Cerebellar nuclear complex (tissue), 1 donor: Measurements from ENCODE around the gene UQCRQ.
"Not testable (repeated sequence)": the region's sequence is repeated elsewhere in the genome, so short reads cannot be mapped to it uniquely, and the experiment has no call there.

Source experiments
- DNase-seq, 2 experiments: peaks; one replicate each; lab custom pipeline; 2025; lab: John Stamatoyannopoulos, UW

The UQCRQ gene

GRCh38 chr5:132832612-132833011 lies 33.8 kb upstream of the UQCRQ start:
- no peak for DNase-seq

DNA sequence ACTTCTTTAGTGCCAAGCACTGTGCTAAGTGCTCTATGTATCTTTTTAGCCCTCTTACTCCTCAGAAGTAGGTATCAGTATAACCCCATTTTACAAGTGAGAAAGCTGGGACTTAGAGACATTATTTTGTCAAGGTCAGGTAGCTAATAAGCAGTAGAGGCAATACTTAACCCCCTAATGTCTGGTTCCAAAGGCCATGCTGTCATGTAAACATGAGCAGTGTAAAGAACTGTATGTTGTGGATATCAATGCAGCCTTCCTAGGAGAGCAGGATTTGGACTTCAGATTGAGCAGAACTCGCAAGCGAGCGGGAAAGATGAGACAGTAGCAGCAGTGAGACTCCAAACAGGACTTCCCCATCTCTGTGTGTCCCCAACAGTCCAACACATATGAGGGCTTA lies 32.4 kb upstream of the UQCRQ start:
- DNase-seq, result no peak

DNA sequence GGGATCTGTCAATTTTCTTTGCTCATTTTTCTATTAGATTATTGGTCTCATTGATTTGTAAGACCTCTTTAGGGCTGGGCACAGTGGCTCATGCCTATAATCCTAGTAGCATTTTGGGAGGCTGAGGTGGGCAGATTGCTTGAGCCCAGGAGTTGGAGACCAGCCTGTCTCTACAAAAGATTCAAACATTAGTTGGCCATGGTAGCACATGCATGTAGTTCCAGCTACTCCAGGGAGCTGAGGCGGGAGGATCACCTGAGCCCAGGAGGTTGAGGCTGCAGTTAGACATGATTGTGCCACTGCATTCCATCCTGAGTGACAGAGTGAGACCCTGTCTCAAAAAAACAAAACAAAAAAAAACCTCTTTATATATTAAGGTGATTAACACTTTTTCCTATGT lies 29.6 kb upstream of the UQCRQ start:
- DNase-seq, result no peak

- no peak for DNase-seq
These were observed 28.6 kb upstream of the UQCRQ start for GRCh38 chr5:132837868-132838267.

DNA sequence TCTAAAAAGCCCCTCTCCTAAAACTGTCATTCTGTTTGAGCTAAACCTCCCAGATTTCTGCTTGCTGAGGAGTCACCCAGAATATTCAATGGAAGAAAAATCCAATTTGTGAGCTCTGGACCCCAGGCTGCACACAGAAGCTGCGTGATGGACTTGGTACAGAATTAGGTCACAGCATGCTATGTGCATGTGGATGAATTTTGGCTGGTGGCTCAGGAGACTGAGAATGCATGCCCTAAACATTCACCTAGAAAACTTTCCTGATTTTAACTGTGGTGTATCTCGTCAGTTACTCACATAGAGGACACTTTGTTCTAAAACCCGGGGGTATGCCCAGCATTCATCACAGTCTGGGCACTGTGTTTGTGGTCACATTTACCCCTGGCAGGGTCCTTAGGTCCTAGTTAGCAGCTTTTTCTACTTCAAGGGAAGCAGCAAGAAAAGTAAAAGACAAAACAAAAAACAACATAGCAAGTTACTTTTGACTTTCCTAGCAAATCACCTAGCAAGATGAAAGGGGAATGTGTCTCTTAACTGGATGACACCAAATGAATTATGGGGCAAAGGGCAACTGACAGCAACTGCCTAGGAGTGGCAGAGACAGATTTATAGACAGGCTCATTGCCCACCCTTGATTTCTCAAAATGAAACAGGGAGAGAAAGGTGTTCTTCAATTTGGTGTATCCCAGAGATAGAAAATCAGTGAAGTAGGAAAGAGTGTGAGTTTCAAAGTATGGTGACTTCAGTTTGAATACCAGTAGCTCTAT lies 27.7 kb upstream of the UQCRQ start:
- DNase-seq, result no peak

DNA sequence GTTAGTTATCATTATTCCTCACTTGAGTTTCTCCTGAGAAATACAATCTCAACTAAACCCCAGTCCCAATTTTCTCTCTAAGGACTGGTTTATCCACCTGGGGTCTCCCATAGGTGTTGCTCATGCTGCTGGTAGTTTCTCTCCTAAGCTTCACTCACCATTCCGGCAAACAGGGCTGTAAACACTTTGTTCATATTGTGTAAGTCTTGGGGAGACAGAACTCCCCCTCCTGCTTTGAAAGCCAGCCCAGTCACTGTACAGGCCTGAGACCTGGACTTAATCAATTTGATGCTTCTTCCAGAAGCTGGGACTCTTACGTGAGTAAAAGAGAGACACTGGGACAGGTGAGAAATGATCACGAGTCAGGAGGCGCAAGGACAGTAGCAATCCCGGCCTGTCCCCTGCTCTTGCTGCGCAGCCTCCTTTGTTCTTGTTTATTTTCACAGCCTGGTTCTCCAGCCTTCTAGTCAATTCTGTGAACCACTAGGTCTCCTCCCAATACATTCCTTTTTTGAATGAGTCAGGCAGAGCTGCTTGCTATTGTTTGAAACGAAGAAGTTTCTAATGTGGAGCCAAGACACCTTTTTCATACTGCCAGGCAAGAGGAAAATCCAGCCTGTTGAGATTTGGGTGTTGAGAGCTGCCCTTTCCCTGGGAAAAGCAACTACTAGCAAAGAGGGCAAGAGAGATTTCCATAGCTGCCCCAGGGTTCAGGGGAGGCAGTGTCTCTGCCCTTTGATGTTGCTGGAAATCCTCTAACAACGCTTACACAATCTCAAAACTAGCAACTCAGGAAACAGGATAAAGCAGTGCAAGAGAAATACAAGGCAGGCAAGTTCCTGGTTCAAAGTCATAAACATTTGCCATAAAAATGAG lies 26.8 kb upstream of the UQCRQ start:
- no peak for DNase-seq

DNA sequence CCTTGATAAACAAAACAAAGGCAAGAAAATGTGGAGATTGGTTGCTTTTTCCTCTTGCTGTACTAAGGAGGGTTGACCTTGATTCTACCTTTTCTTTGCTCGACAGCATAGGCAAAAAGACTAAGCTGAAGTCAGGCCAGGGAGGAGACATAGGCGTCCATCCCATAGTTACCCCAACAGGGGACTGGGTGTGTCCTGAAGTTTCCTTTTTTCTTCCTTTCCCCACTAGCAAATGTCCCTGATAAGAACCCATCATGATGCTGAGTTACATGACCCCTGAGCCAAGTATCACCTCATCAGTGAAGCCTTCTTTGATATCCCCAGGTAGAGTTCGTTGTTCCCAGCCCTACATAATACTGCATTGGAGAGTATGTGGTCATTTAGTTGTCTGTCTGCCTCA lies 26.1 kb upstream of the UQCRQ start:
- no peak for DNase-seq

- no peak for DNase-seq
These were observed 25.5 kb upstream of the UQCRQ start for GRCh38 chr5:132840896-132841295.

GRCh38 chr5:132841305-132841704 lies 25.1 kb upstream of the UQCRQ start:
- no peak for DNase-seq

GRCh38 chr5:132848270-132848669 lies 18.2 kb upstream of the UQCRQ start:
- no peak for DNase-seq

DNA sequence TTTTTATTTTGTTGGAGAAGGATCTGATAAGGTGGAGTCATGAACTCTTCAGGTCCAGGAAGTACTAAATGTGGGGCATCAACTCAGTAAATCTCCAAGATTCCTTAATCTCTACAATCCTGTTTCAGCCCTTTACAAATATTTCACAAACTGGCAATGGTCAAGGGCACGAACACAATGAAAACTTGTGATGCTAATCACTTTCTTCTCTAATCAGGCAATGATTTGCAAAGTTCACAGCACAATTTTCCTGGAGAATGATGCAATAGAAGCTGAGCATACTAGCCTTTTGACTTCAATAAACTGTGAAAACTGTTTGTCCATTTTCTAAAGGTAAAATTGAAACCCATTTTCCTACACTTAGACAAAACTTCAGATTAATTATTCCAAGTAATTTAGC lies 17.1 kb upstream of the UQCRQ start:
- DNase-seq, result no peak

GRCh38 chr5:132850066-132850465 lies 16.4 kb upstream of the UQCRQ start:
- DNase-seq, result no peak

DNA sequence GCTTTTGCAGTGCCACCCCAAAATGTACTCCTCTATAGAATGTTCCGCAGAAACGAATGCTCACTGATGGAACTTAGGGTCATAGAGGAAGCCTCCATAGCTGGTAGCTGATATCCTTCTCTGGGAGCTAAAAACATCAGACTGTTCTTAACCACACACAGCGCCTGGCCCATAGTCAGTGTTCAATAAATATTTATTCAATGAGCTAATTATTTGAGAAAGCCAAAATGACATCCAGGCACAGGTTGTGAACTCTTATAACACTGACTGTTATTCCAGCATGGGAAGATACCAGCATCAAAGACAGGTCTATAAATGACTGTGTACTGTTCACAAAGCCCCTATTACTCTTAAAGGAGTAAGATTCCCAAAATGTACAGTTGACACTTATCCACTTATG lies 13.1 kb upstream of the UQCRQ start:
- no peak for DNase-seq

DNA sequence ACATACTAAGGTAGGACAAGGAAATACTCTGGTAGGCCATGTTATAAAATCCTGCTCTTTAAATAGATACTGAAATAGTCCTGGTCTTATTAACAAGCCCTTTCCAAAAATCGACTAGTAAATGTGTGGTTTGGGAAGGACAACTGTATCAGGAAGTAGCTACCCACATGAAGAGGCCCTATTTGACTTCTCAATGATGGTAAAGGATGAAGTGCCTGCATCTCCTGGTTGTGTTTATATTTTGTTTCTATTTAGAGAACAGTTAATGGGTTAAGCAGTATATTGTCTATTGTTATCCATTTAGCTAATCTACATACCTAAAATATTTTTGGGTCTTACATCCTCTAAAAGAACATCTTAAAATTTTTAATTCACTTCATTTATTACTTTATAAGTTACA lies 12.7 kb upstream of the UQCRQ start:
- DNase-seq, result no peak

DNA sequence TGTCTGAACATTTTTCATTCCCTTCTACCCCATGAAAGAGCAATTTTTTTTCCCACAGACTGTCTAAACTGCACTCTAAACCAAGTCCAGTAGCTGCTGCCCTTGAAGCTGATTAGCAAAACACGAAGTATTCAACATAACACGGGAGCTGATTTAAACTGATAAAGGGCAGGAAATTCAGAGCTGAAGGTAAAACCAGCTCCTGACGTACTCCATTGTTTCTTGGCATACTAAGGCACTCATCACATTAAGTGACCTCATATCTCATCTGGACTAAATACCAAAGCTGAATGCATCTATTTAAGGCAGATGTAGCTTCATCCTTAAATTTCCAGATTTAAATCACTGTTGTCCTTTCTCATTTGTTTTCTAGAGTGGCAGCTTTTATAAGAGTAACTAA lies 12.1 kb upstream of the UQCRQ start:
- no peak for DNase-seq

GRCh38 chr5:132854992-132855391 lies 11.4 kb upstream of the UQCRQ start:
- not testable (repeated sequence) for DNase-seq

- DNase-seq, result no peak
These were observed 10.4 kb upstream of the UQCRQ start for GRCh38 chr5:132856011-132856410.

- no peak for DNase-seq
These were observed 6.5 kb upstream of the UQCRQ start for GRCh38 chr5:132859889-132860437.

- no peak for DNase-seq
These were observed 5.7 kb upstream of the UQCRQ start for GRCh38 chr5:132860742-132861141.

- no peak for DNase-seq
These were observed 637 bp upstream of the UQCRQ start for GRCh38 chr5:132865668-132866341.

DNA sequence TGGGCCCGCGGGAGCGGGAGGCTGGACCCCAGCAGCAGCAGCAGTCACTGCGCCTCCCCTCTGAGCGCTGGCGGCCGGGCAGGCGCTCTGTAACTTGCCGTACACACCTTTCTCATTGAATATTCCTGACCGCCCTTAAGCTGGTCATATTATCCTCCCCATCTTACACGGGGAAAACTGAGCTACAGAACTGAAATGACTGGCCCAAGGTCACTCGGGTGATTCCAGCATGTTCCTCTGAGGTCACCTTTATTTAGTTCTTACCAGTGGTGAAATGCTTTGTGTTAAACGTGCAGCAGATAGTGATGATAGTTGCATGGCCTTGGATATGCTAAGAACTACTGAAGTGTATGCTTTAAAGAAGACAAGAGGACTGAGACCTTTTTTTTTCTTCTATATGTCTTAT lies 607 bp downstream of the UQCRQ start:
- no peak for DNase-seq

DNA sequence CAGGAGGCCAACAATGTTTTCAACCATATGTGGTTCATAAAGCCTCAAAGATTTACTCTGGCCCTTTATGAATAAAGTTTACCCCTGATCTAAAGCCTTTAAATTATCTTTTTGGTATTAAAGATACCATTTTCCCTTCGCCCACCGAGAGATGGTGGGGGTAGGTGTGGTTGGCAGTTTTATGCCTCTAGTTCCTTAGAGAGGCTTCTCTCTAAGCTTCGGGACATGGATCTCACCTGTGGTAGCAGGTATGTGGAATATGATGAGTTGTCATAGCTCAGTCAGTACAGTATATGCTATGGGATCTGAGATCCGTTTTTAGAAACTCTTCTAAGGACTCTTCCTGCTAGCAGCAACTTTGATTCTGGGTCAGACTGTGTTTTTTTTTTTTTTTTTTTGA lies 2.3 kb downstream of the UQCRQ start:
- DNase-seq, result no peak

- no peak for DNase-seq
These were observed 4.4 kb downstream of the UQCRQ start for GRCh38 chr5:132870801-132871200.
